HG03378 (cell line): Measurements from ENCODE around the gene TMEM79.

Source experiments
- ATAC-seq: cut with Tn5 transposase; IDR thresholded peaks from one replicate; pipeline ENCODE4 v1.9.1; 2021; ENCODE audit warnings: mild to moderate bottlenecking, moderate library complexity; ENCODE audit not compliant: unreplicated experiment

The TMEM79 gene, protein sequence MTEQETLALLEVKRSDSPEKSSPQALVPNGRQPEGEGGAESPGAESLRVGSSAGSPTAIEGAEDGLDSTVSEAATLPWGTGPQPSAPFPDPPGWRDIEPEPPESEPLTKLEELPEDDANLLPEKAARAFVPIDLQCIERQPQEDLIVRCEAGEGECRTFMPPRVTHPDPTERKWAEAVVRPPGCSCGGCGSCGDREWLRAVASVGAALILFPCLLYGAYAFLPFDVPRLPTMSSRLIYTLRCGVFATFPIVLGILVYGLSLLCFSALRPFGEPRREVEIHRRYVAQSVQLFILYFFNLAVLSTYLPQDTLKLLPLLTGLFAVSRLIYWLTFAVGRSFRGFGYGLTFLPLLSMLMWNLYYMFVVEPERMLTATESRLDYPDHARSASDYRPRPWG

DNA sequence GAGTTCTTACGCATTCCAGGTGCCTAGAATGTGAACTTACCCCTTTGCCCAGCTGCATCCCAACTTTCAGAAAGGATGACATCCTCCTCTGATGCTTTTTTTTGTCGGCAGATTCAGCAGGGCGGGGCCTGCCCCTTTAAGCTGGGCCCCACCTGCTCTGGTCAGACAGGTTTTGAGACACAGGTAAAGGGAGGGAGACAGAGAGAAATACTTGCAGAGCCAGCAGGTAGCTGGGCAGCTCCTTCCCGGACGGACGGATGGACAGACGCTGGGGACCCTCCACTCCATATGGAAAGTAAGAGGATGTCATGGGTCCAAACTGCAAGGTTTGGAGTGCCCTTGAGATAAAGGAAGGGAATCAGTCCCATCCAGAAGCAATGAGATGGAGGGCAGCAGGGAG is at the start of gene TMEM79:
Gene TMEM79 (plus strand): TSS at position 214 of the 400 bp plus-strand sequence. CDS start 902 bp downstream, outside the sequence.
- ATAC-seq: no peak

DNA sequence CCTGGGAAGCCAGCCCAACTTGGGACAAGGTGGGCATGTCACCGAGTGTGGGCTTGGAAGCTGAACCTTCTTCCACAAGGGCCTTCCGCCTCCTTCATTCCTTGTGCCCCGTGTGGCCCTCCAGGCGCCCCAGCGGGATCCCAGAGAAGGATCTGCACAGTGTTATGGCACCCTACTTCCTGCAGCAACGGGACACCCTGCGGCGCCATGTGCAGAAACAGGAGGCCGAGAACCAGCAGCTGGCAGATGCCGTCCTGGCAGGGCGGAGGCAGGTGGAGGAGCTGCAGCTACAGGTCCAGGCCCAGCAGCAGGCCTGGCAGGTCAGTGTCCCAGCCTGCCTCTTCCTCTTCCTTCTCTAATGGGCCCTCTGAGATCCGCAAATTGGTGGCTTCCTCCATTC is 48.0 kb upstream of the TMEM79 start:
- no peak for ATAC-seq

DNA sequence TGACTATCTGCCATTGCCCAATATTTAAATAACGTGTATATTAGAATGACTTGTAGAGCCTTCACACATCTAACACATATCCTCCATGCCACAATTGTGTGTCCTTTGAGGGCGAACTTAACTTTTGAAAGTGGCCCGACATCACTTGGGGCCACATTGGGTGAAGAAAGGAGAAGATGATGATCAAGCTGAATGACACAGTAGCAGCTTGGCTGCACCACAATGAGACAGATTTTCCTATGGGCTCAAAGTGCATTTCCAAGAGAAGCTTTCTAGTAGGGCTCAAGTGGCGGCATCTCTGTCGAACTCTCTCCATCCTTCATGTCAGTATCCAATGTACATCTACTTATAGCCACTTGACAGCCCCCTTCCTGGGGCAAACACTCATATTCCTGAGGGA is 45.9 kb upstream of the TMEM79 start:
- no peak for ATAC-seq

DNA sequence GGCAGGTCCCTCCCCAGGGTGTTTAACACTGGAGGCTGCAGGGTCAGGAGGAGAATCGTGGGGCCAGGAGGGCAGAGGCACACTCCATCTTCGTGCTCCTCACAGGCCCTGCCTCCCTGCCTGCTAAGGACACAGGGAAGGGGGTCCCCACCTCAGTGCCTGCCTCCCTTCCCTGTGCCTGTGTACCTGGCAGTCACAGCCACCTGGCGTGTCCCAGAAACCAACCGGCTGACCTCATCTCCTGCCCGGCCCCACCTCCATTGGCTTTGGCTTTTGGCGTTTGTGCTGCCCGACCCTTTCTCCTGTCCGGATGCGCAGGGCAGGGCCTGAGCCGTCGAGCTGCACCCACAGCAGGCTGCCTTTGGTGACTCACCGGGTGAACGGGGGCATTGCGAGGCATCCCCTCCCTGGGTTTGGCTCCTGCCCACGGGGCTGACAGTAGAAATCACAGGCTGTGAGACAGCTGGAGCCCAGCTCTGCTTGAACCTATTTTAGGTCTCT is 42.8 kb upstream of the TMEM79 start:
- no peak for ATAC-seq

DNA sequence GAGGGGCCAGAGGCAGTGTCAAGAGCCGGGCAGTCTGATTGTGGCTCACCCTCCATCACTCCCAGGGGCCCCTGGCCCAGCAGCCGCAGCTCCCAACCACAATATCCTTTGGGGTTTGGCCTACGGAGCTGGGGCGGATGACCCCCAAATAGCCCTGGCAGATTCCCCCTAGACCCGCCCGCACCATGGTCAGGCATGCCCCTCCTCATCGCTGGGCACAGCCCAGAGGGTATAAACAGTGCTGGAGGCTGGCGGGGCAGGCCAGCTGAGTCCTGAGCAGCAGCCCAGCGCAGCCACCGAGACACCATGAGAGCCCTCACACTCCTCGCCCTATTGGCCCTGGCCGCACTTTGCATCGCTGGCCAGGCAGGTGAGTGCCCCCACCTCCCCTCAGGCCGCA is 42.2 kb upstream of the TMEM79 start, which contains the start of gene BGLAP:
Gene BGLAP (plus strand): TSS at position 259 of the 400 bp plus-strand sequence. CDS start 48 bp downstream, at position 307.
- no peak for ATAC-seq

DNA sequence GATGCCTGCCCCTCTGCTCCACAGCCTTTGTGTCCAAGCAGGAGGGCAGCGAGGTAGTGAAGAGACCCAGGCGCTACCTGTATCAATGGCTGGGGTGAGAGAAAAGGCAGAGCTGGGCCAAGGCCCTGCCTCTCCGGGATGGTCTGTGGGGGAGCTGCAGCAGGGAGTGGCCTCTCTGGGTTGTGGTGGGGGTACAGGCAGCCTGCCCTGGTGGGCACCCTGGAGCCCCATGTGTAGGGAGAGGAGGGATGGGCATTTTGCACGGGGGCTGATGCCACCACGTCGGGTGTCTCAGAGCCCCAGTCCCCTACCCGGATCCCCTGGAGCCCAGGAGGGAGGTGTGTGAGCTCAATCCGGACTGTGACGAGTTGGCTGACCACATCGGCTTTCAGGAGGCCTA is 41.4 kb upstream of the TMEM79 start:
- no peak for ATAC-seq

DNA sequence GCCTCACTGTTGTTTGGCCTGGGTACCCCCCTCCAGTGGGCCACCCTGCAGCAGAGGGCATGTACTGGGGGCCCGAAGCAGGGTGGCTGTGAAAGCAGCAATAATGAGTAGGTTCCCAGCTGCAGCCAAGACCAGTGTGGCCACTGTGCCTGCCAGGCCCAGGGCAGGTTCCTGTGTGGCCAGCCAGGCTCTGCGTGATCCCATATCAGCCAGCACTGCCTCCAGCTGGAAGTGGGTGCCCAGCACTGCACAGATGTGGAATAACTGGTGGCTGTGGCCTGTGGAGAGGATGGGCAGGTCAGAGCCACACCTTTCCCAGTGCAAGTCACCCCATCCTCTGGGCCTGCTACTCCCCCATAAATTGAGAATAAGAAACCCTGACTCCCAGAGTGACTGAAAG is 40.0 kb upstream of the TMEM79 start:
- no peak for ATAC-seq

DNA sequence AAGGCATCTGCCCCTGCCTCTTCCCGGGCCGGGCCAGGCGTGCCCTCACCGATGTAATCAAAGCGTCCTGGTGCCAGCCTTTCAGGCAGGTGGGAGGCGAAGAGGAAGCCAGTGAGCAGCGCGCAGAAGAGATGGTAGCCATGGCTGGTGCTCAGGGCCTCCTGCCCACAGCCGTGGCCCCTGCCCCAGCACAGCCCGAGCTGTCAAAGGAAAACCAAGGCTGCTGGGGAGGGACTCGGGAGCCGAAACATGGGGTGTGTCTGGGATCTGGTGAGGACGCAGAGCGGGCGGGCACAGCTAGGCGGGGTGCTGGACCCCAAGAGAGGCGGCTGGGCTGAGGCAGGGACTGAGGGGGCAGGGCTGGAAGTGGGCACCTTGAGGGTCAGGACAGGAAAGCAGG is 39.4 kb upstream of the TMEM79 start:
- no peak for ATAC-seq

DNA sequence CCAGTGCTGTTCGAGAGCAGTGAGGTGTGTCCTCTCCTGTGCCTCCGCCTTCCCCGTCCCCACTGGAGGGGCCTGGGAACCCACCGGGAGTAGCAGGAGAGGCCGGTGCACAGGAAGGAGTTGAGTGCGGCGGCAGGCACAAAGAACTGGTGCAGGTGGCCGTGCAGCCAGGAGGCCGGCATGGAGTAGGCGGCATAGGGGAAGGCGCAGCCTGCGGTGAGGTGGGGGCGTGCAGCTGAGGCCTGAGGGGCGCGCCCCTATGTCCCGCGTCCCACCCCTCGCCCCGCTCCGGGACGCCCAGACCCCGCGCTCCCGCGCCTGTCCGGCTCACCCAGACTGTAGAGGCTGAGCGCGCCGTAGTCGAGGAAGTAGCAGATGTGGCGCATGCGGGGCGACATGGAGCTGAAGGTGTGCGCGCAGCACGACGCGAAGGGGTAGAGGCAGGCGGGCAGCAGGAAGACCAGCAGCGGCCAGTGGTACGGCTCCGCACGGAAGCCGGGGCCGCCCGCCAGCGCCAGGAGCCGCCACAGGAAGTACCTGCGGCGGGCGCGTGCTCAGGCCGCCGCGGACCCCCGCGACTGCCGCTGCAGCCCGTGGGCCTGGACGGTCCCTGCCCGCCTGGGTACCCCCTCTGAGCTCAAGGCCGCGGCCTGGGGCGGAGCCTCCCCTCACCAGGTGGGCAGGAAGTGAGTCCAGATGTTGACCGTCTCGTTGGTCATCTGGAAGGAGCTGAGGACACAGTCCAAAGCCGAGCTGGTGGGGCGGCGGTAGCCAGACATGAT is 38.5 kb upstream of the TMEM79 start:
- ATAC-seq: no peak

DNA sequence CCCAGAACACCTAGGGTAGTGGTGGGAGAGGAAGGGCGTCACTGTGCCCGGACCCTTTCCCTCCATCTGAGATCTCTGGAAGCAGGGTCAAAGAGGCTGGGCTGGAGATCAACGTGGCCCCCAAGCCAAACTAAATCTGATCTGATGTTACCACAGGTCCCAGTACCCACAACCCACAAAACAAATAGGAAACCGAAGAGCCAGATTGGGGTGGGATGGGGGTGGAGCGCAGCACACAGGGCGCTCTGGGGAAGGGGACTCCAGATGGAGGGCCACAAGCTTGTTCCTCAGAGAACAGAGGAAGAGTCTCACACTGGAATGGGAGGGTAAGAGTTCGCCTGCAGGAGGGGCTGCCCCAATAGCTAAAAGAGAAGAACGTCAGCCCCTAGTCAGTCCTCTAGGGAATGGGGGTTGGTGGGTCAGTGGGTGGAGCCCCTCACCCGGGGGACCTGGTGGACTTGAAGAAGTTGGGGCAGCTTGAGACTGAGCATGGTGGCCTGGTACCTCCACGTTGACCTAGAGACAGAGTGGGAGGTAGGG is 37.8 kb upstream of the TMEM79 start:
- no peak for ATAC-seq

DNA sequence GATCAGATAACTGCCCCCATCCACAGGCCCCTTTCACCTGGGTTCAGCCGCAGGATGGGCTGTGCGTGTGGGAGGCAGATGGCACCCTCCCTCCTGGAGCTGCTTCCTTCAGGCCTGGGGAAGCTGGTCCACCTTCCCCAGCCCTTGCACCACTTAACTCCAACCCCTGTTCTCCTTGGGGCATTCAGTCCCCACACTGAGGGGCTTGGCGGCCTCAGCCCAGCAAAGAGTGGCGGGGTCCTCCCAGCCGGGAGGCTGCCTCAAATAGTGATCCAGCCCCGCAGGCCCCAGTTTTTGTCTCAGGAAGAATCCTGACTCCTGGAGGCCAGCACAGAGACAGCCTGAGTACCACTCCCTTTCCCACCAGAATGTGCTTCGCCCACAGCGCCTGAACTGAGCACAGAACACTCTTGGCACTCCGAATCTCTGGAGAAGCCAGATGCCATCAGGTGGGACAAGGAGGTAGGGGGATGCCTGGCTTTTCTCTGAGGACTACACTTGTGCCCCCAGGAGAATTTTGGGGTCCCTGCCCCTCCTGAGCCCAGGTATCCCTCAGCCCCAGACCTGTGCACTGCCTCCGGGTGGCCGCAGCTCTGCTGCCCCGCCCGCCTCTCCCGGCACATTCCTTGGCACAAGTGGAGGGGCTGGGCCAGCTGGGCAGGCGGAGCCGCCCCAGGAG is 37.2 kb upstream of the TMEM79 start:
- ATAC-seq: no peak

DNA sequence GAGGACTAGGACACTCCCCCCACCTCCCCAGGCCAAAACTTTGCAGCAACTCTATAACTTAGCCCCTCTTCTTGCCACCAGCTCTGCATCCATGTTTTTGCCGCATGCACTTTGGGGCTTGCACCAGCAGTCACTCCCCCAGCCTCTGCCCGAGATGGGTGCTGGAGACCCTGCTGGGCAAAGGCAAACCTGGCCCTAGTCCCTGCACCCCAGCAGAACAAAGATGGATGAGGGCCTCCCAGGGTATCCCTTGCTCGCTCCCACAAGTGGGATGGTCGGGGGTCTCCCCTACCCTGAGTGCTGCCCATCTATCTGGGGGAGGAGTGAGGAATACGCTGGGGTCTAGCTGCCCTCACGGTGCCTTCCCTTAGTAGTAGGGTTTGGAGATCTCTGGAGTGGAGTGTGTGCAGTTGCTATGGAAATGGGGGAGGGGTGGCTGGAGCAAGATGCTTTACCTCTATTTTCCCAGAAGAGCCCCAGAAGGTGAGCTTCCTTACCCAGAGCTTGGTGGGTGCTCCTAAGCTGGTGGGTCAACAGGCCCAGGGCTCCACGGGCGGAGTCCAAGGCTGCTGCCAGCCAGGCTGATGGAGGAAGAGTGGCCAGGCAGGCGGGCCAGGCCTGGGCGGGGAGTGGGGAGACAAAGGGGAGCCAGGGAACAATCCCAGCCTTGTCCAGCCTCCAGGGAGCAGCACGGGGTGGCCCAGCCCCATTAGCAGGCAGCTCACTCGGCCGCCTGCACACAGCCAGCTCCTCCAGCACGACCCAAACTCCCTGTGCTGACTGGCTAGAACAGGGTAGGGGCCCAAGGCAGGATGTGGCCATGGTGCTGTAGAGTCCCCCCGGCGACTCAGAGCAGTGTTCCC is 36.4 kb upstream of the TMEM79 start, which contains the start of gene PAQR6:
Gene PAQR6 (minus strand): TSS at position 597 of the 863 bp plus-strand sequence. CDS start 1,325 bp downstream, outside the sequence.
- ATAC-seq: no peak

DNA sequence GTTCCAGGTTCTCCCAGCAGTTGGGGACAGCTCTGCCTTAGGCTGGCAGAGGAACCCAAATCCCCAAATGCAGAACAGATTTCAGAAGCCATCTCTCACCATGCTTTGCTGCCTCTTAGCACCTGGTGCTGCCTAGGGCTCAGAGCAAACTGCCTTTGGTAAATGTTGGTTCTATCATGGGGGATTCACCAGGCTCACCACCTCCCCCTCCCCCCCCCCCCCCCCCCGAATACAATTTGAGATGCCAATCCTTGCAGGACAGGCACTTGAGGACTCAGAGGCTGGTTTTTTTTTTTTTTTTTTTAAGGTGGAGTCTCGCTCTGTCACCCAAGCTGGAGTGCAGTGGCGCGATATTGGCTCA is 35.8 kb upstream of the TMEM79 start:
- no peak for ATAC-seq

DNA sequence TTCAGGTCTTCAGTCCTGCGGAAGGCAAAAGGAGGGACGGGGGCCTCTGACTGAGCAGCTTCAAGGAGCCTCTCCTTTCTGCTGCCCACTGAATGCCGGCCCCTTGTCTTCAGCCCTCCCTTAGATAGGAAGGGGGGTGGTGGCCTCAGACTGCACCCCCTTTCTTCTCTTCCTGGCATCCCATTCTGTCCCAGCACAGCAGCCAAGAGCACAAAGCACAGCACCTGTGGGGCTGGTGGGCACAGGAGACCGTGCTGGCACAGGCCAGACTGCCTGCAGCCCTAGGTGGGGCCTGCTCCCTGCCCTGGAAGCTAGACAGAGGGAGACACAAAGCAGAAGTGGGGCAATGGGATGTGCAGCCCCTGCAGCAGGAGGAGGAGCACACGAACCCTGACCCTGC is 34.5 kb upstream of the TMEM79 start:
- no peak for ATAC-seq

DNA sequence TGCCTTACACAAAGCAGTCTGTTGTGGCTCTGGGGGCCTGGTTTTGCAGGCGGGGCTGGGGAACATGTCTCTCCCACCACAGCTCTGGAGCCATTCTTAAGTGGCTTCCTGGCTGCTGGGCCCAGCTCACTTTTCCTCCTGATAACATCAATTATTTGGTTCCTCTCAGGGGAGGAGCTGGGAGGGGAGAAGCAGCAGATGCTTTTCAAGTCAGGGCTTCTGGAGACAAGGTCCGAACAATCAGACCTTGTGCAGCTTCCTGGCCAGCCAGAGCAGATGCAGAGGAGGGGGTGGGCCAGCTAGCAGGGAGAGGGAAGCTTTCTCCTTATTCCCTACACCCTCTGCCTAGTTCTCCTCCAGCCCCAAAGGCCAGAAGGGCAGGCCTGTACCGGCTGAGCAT is 32.6 kb upstream of the TMEM79 start:
- no peak for ATAC-seq

DNA sequence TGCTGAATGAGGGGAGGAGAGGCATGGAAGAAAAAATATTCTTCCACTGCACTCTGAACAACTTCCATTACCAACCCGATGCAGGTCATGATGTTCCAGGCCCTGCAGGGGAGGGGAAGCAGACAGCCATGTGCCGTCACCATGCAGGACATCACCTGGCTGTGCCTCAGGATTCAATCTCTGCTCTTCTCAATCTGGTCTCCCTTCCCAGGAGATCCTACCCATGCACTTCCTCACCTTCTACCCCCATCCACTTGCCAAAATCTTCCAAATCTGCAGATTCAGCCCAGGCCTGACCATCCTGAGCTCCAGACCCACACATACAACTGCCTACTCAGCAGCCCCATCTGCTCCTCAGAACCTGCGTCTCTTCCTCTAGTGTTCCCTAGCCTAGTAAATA is 30.5 kb upstream of the TMEM79 start:
- ATAC-seq: no peak

DNA sequence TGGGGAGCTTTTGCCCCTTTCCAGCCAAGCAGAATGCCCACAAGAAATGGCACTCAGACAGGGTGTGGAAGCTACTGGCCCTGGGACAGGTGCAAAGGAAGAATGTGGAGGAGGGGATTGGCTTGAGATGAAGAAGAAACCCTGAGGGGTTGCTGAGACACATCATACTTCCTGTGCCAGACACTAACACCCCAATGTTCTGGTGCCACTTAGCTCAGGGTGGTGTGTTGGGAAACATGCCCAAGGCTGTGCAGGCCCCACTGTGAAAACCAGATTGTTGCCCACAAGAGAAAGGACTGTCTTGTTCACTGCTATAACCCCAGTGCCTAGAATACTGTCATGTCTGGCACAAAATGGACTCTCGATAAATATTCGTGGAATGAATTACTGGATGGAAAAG is 26.4 kb upstream of the TMEM79 start:
- no peak for ATAC-seq

DNA sequence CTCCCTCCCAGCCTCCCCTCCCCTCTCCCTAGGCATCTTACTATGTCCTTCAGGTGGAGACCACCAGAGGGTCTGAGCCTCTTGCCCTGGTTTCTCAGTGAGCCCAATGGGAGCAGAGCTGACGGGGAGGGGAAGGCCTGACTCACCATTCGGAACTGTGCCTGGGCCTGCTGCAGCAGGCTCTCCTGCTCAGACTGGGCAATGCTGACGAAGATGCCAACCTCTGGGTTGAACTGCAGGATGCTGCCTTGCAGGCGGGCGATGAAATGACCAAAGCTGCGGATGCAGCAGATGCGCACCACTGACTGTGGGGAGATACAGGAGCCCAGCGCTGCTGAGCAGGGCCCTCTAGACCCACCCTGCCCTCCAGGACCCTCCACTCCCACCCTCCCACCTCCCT is 25.3 kb upstream of the TMEM79 start:
- ATAC-seq: no peak

DNA sequence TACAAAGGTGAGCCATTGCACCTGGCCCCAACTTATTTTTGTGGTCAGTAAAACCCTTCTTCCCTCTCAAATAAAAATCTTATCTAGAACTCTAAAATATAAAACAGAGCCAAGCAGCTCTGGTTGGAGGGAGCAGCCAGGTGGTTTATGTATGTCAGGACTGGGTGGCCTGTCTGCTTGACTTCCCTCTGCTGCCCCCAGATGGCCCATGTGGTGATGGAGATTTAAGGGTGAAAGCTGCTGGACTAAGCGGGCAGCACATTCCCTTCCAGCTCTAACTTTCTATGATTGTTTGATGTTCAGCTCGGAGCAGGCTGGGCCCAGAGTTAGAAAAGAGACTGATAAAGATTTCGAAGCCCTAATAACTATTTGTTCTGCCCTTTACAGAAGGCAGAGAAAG is 24.3 kb upstream of the TMEM79 start:
- no peak for ATAC-seq

DNA sequence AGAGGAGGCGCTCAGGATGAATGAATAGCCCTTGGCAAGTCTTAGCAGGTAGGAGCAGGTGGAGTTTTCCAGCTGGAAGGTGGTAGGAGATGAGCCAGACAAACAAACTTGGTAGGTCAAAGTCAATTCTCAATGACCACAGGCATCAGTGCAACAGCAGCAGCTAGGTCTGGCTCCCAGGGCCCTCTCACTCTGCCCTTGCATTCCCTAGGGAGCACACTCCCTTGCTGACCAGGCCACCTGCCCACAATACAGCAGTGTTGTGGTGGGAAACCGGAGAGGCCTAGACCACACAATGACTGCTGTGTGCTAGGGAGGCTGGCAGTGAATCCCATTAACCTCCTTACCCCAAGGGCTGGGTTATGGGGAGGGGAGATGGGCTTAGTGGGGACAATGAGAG is 23.2 kb upstream of the TMEM79 start:
- no peak for ATAC-seq
